ENCODE data around the gene TMEM248.
"Not testable (repeated sequence)": the region's sequence is repeated elsewhere in the genome, so short reads cannot be mapped to it uniquely, and the experiment has no call there.

Gene TMEM248

GRCh38 chr7:66950311-66950710, 29.3 kb downstream of the TMEM248 start:
- no peak overlapping the region for H3K4me3 ChIP-seq (ENCODE audit: low read length)
- TF ChIP-seq ZNF274 (IDR thresholded peaks at IDR 0.05; ENCODE audit: low read depth, low read length): no peak

DNA sequence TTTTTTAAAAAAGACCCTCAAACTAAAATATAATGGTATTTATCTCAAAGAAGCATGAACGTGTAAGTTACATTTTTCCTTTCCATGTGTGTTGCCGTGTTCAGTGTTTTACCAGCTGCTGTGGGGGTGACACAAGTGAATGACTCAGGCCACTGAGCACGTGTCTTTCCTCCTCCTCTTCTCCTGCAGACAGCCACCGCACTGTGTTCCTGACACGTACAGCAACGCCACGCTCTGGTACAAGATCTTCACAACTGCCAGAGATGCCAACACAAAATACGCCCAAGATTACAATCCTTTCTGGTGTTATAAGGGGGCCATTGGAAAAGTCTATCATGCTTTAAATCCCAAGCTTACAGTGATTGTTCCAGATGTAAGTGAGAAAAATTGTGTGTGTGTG, 29.7 kb downstream of the TMEM248 start:
- no peak for TF ChIP-seq ZNF274 (IDR thresholded peaks at IDR 0.05; ENCODE audit: low read depth, low read length)
- no peak overlapping the region for H3K4me3 ChIP-seq (ENCODE audit: low read length)

GRCh38 chr7:66952343-66953043, 31.5 kb downstream of the TMEM248 start:
- H3K4me3 ChIP-seq (ENCODE audit: low read length): no peak overlapping the region
- TF ChIP-seq ZNF274 (IDR thresholded peaks at IDR 0.05; ENCODE audit: low read depth, low read length): no peak

DNA sequence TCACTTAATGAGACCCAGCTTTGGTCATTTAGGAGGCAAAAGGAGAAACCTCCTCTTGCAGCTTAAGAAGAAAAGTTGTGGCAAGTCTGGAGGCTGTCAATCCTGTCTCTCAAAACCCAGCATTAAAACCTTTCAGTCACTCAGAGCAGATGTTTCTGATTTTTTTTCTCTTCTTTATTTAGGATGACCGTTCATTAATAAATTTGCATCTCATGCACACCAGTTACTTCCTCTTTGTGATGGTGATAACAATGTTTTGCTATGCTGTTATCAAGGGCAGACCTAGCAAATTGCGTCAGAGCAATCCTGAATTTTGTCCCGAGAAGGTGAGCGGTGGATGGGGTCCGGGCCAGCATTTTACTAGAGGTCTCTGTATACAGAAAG, 32.0 kb downstream of the TMEM248 start:
- TF ChIP-seq ZNF274 (IDR thresholded peaks at IDR 0.05; ENCODE audit: low read depth, low read length): no peak
- no peak overlapping the region for H3K4me3 ChIP-seq (ENCODE audit: low read length)

GRCh38 chr7:66957595-66958290, 36.7 kb downstream of the TMEM248 start:
- H3K4me3 ChIP-seq (ENCODE audit: low read length): no peak overlapping the region
- no peak for TF ChIP-seq ZNF274 (IDR thresholded peaks at IDR 0.05; ENCODE audit: low read depth, low read length)

GRCh38 chr7:66958538-66959350, 37.7 kb downstream of the TMEM248 start:
- TF ChIP-seq ZNF274 (IDR thresholded peaks at IDR 0.05; ENCODE audit: low read depth, low read length): no peak
- H3K4me3 ChIP-seq (ENCODE audit: low read length): no peak overlapping the region

- TF ChIP-seq ZNF274 (IDR thresholded peaks at IDR 0.05; ENCODE audit: low read depth, low read length): no peak
- H3K4me3 ChIP-seq (ENCODE audit: low read length): no peak overlapping the region
Measured at GRCh38 chr7:66960192-66960591, 39.2 kb downstream of the TMEM248 start.

DNA sequence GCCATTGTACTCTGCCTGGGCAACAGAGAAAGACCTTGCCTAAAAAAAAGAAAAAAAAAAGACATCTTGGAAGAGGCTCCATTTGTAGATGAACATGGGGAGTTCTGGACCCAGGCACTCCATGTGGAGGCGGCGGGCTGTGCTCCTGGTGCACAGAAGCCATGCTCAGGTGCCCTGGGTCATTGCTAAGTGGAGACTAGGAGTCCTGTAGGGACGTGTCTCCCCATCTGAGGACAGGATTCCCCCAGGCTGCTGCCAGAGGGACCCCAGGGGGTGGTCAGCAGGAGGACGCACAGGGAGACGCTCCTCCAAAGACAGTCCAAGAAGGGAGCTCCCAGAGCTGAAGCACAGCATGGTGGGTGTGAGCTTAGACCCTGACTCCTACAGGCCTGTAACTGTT, 40.1 kb downstream of the TMEM248 start:
- no peak overlapping the region for H3K4me3 ChIP-seq (ENCODE audit: low read length)
- TF ChIP-seq ZNF274 (IDR thresholded peaks at IDR 0.05; ENCODE audit: low read depth, low read length): no peak

DNA sequence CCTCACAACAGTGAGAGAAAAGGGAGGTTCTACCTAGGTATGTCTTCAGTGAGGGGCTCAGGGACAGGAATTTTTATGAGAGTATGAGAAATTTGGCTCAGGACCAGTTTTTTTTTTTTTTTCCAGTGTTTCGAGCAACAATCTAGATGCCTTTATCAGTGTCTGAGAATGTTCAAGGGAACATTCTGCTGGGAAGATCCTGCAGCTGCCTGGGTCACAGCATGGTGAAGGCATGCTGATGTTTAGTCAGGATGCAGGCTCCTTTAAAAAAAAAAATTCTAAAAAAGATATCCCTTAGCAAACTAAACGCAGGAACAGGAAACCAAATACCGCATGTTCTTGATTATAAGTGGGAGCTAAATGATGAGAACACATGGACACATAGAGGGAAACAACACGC, 43.4 kb downstream of the TMEM248 start:
- TF ChIP-seq ZNF274 (IDR thresholded peaks at IDR 0.05; ENCODE audit: low read depth, low read length): no peak
- H3K4me3 ChIP-seq (ENCODE audit: low read length): no peak overlapping the region

GRCh38 chr7:66967029-66967428, 46.0 kb downstream of the TMEM248 start:
- no peak overlapping the region for H3K4me3 ChIP-seq (ENCODE audit: low read length)
- no peak for TF ChIP-seq ZNF274 (IDR thresholded peaks at IDR 0.05; ENCODE audit: low read depth, low read length)

GRCh38 chr7:66969001-66969400, 48.0 kb downstream of the TMEM248 start:
- H3K4me3 ChIP-seq (ENCODE audit: low read length): not testable (repeated sequence)

- no peak for TF ChIP-seq ZNF274 (IDR thresholded peaks at IDR 0.05; ENCODE audit: low read depth, low read length)
- no peak overlapping the region for H3K4me3 ChIP-seq (ENCODE audit: low read length)
Measured at GRCh38 chr7:66970310-66970709, 49.3 kb downstream of the TMEM248 start.

GRCh38 chr7:66974986-66975590, 54.1 kb downstream of the TMEM248 start:
- H3K4me3 ChIP-seq (ENCODE audit: low read length): no peak overlapping the region
- no peak for TF ChIP-seq ZNF274 (IDR thresholded peaks at IDR 0.05; ENCODE audit: low read depth, low read length)

- H3K4me3 ChIP-seq (ENCODE audit: low read length): not testable (repeated sequence)
Measured at GRCh38 chr7:66978312-66978711, 57.3 kb downstream of the TMEM248 start.

- H3K4me3 ChIP-seq (ENCODE audit: low read length): not testable (repeated sequence)
Measured at GRCh38 chr7:66979013-66979412, 58.0 kb downstream of the TMEM248 start.

- H3K4me3 ChIP-seq (ENCODE audit: low read length): not testable (repeated sequence)
Measured at GRCh38 chr7:66980336-66980735, 59.3 kb downstream of the TMEM248 start.

GRCh38 chr7:66989552-66989951, 68.5 kb downstream of the TMEM248 start:
- not testable (repeated sequence) for H3K4me3 ChIP-seq (ENCODE audit: low read length)

GRCh38 chr7:66994051-66994450, 73.0 kb downstream of the TMEM248 start:
- peak overlapping the region; percentile 69; the same call in 1 of the 2 replicates for H3K4me3 ChIP-seq (ENCODE audit: low read length)

GRCh38 chr7:66994691-66995049, 73.6 kb downstream of the TMEM248 start:
- H3K4me3 ChIP-seq (ENCODE audit: low read length): peak overlapping the region; percentile 69
